Activated gamma-delta T cell treated with Interleukin-2 at 50 U/mL for 16 hours (primary cell): ENCODE measurements around the gene CCL1.

Experiments
- DNase-seq: peaks from one replicate; pipeline ENCODE4 v3.0.0-alpha.2; 2020

CCL1 gene, protein sequence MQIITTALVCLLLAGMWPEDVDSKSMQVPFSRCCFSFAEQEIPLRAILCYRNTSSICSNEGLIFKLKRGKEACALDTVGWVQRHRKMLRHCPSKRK

GRCh38 chr17:34363183-34363661, at the start of gene CCL1:
TSS of gene CCL1 (minus strand) at chr17:34363233. CDS start at chr17:34363161, 72 bp downstream.
- DNase-seq = no peak

GRCh38 chr17:34412534-34412933, 49.5 kb upstream of the CCL1 start:
- no peak for DNase-seq

DNA sequence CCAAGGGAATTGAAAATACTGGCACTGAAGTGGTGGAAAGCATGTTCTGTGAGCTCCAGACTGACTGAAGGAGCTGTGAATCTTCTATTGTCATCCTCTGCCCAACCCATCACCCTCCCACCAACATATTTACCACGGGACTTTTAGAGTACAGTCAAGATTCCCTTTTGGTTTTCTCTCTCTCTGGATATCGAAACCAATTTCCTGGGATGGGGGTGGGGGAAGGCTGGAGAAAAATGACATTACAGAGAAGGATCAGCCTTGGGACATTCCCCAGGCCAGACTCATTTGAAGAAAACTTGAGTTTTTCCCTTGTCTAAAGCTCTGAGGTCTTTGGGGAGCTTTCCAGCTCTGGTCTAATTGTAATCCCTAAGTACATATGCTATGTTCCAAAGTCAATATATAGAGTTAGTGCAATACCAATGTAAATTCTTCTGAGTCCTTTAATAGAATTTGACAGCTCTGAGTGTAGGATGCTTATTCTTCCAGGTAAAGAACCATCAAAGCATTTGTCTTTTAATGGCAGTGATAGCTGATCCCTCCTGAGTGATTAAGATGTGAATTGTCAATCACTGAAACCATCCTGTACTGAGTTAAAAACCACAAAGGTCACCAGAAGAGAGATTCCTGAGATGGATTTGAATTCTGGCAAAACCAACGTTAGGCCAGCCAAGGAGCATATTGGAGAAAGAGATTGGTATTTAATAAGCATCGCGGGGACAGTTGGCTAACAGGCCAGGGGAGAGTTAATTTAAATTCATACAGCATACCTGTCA, 48.8 kb upstream of the CCL1 start:
- DNase-seq = no peak

DNA sequence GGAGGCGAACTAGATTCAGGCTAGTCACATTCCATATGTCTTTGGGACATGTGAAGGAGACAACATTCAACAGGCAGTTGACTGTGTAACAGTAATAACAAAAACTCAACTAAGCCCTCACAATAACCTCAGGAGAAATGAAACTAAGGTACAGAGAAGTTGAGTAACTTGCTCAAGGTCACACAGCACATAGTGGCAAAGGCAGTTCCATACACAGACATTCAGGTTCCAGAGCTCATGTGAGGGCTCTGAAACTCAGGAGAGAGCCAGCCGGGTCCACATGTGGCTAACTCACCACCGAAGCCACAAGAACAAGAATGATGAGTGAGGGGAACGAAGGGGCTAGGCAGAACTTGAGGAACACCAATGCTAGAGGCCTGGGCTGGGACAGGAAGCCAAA, 46.3 kb upstream of the CCL1 start:
- no peak for DNase-seq

- no peak for DNase-seq
These were observed 45.4 kb upstream of the CCL1 start for GRCh38 chr17:34408439-34408838.

DNA sequence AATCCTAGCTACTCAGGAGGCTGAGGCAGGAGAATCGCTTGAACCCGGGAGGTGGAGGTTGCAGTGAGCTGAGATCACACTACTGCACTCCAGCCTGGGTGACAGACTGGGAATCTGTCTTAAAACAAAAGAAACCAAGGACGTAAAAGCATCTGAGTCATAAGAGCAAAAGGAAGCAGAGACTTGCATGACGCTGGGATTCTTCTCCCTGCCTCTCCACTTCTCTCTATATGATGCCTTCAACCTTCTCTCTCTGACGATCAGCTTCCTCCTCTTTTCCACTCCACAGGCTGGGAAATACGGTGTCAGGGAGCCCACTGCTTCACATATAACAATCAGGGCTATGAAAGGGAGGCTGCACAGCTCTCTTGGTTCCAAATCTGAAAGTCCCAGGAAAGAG, 43.2 kb upstream of the CCL1 start:
- no peak for DNase-seq

- DNase-seq = no peak
These were observed 40.0 kb upstream of the CCL1 start for GRCh38 chr17:34403006-34403405.

- DNase-seq = no peak
These were observed 38.1 kb upstream of the CCL1 start for GRCh38 chr17:34401165-34401564.

- DNase-seq = no peak
These were observed 37.4 kb upstream of the CCL1 start for GRCh38 chr17:34400301-34400931.

- DNase-seq = no peak
These were observed 36.7 kb upstream of the CCL1 start for GRCh38 chr17:34399725-34400124.

DNA sequence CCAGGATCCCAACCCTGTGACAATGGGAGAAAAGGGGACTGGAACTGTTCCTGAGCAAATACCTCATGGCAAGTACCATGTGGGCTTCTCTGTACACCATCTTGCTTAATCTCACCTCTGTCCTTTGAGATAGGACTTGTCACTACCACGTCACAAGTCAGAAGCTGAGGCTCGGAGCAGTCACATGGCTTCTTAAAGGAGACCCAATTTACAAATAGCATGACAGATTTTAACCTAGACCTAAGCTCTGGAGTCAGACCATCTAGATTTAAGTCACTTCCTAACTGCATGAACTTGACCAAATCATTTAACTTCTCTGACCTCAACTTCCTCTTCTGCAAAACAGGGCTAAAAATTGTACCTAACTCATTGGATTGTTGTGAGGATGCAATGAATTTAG, 36.0 kb upstream of the CCL1 start:
- no peak for DNase-seq

GRCh38 chr17:34397265-34397664, 34.2 kb upstream of the CCL1 start:
- DNase-seq = no peak

GRCh38 chr17:34393401-34393800, 30.4 kb upstream of the CCL1 start:
- DNase-seq = no peak

GRCh38 chr17:34391241-34391640, 28.2 kb upstream of the CCL1 start:
- DNase-seq = no peak

DNA sequence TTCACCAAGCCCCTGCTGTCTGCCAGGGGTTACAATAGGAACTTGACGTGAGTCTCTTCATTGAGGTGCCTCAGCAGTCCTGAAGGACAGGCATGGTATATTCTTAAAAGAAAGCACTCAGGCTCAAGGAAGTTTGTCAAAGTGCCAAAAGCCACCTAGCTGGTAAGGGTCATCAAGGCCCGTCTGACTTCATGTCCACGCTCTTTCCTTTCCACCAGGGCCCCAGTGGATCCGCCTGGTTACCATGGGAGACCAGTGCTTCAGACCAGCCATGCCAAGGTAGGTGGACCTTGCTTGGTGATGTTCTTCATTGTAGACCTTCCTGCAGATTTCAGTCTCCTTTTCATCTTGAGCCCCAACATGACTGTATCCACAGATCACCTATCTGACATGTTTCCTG, 27.6 kb upstream of the CCL1 start:
- no peak for DNase-seq

GRCh38 chr17:34389126-34389750, 26.2 kb upstream of the CCL1 start:
- DNase-seq = no peak

- no peak for DNase-seq
These were observed 24.5 kb upstream of the CCL1 start for GRCh38 chr17:34387566-34387965.

- DNase-seq = no peak
These were observed 23.9 kb upstream of the CCL1 start for GRCh38 chr17:34386697-34387550.

GRCh38 chr17:34386343-34386696, 23.3 kb upstream of the CCL1 start:
- no peak for DNase-seq

DNA sequence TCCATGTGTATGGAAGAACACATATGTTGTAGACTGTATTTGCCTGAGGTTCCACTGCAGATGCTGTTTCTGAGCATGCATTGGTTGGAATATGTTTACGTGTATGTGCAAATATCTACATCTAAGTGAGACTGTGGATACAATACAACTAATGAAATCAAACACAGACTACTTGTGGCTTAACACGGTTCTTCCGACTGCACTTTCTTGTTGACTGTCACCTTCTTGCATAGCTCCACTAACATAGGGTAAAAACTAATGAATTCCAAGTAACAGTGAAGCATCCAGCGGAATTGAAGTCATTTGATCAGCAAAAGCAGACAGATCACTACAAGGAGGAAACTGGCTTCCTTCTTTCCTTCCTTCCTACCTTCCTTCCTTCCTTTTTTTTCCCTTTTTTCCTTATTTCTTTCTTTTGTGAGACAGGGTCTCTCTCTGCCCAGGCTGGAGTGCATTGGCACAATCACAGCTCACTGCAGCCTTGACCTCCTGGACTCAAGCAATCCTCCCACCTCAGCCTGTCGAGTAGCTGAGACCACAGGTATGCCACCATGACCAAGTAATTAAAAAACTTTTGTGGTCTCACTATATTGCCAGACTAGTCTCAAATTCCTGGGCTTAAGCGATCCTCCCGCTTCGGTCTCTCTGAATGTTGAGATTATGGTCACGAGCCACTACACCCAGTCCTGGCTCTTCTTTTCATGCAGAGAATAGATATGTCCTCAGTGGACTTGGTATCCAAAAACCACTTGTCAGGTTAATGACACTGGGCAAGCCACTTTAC, 22.0 kb upstream of the CCL1 start:
- no peak for DNase-seq

DNA sequence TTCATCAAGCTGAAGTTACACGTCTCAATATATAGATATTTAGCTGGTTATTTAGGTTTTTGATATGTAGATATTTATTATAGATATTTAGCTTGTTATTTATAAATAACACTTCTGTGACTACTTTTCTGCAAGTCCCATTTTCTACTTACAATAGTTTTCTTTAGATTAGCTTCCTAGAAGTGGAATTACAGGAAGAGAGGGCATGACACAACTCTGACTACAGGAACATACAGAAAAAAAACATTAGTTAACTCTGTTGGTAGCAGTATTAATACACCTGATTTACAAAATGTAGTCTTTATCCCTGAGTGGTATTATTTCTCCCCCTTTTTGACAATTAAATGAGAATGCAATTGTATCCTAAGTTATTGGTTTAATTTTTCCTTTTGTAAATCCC, 21.2 kb upstream of the CCL1 start:
- no peak for DNase-seq

- DNase-seq = no peak
These were observed 20.2 kb upstream of the CCL1 start for GRCh38 chr17:34383216-34383615.
